ENCODE results near the gene SLC35D1.

SLC35D1 gene

DNA sequence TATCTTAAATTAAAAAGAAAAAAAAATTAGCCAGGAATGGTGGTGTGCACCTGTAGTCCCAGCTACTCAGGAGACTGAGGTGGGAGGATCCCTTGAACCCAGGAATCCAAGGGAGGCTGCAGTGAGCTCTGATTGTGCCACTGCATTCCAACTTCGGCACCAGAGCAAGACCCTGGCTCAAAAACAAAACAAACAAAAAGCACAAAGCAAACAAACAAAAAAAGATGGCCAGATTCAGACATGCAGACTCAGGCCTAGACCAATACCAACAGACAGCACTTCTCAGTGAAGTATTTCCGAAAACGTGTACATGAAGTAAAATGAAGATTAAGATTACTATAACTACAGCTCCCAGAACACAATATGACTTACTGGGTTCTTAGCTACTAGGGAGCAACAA, 10.6 kb downstream of the SLC35D1 start:
- FAIRE-seq, result no peak

DNA sequence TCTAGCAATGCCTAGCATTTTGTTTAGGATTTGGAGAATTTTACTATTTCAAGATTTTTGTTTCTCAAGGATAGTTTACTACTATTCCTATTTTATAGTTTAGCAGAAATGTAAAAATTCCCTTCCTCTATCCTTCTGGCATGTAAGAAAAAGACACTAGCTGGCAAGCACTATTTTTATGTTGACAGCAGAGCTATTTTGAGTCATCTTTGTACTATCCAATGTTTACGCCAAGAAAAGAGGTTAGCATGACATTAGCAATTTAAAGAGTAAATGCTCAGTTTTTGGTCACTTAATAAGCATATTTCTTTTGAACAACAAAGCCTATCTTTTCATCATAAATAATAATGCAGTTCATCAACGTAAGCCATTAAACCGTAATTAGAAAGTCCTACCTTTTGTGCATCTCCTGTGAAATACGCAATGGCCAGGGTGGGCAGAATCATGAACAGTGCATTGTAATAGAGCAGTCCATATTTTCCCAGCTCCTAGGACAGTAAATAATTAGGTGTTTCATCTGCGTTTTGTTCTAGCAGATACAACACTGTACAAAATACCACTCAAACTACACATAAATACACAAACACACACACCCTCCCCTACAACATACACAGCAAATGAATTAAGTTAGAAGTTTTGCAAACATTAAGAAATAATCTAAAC, 12.0 kb downstream of the SLC35D1 start:
- FAIRE-seq, result peak; percentile 95

GRCh38 chr1:67040405-67040804, 13.5 kb downstream of the SLC35D1 start:
- FAIRE-seq, result no peak

- no peak for FAIRE-seq
Measured at GRCh38 chr1:67031859-67032247, 22.1 kb downstream of the SLC35D1 start.

GRCh38 chr1:67031121-67031858, 22.7 kb downstream of the SLC35D1 start:
- FAIRE-seq, result no peak

GRCh38 chr1:67029472-67029871, 24.5 kb downstream of the SLC35D1 start:
- FAIRE-seq, result no peak

GRCh38 chr1:67020765-67021164, 33.2 kb downstream of the SLC35D1 start:
- no peak for FAIRE-seq

GRCh38 chr1:67020304-67020703, 33.6 kb downstream of the SLC35D1 start:
- no peak for FAIRE-seq

- no peak for FAIRE-seq
Measured at GRCh38 chr1:67019600-67020136, 34.3 kb downstream of the SLC35D1 start.

DNA sequence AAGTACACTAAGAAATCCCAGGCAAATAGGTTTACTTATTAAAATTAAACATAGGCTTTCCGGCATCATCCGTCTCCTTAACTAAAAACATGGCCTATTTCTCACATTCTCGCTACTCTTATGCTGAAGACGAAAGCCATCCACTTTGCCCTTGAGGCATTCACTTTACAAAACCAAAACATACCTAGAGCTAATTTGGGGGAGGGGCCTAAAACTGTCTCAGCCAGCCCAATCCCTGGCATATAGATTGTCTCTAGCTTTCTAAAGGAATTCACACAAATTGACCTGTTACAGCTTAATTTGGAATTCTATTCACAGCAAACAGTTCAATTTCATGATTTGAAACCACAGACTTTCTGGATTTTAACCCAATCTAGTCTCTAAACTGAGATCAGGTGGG, 34.8 kb downstream of the SLC35D1 start:
- FAIRE-seq, result no peak

- FAIRE-seq, result no peak
Measured at GRCh38 chr1:67018574-67018973, 35.4 kb downstream of the SLC35D1 start.

GRCh38 chr1:67013573-67013972, 40.4 kb downstream of the SLC35D1 start:
- no peak for FAIRE-seq

DNA sequence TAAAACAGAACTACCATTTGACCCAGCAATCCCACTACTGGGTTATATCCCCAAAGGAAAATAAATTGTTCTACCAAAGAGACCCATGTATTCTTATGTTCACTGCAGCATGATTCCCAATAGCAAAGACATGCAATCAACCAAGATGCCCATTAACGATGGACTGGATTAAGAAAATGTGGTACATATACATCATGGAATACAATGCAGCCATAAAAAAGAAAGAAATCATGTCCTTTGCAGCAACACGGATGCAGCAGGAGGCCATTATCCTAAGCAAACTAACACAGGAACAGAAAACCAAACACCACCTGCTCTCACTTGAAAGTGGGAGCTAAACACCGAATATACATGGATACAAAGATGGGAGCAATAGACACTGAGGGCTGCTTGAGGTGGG, 44.2 kb downstream of the SLC35D1 start:
- FAIRE-seq, result no peak

GRCh38 chr1:67005068-67005467, 48.9 kb downstream of the SLC35D1 start:
- no peak for FAIRE-seq

DNA sequence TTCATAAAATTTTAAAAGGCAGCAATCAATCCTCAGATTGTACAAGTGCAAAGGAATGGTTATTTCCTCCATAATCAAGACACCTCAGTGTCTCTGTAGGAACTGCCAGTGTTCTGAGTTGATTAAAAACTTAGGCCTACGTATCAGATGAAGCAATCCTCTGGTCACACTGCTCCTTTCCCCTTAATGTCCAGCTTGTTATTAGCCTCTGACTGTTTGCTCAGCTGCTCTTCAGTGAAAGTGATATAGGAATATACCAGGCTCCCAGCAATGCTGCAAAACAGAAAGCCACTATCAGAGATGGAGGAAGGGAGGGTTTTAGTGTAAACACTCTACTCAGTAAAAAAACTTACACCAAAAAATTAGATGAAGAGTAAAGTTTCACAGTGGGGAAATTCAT, 49.8 kb downstream of the SLC35D1 start:
- no peak for FAIRE-seq

DNA sequence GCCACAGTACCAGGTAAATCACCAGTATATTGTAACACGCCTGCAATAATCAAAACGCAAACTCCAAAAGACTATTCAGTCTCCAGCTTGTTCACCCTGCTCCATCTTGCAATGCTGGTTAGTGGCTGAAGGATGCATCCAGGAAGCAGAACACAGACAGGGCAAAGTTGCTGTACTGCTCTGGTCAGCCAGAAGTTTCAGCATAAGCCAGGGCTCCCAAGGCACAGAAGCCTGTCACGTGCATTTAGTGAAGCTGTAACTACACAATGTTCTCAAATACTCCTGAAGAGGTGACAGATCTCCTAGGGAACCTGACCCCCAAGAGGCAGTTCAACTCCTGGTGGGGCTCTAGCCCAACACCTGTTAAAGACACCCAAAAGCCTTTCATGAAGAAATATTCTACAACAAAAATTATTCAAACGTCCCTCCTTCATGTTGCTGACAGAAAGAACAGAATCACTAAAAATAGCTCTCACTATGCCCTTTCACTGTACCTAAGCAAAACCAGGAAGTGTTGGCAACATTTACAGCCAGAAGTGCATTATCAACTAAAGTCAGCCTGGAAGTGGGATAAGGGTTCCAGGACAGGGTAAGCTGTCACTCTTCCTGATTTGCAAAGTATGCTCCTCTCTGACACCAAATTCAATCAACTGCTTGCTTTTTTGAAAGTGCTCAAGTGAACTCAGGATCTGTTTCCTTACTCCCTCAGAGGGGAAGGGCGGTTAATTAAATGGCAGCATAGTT, 52.1 kb downstream of the SLC35D1 start:
- no peak for FAIRE-seq

DNA sequence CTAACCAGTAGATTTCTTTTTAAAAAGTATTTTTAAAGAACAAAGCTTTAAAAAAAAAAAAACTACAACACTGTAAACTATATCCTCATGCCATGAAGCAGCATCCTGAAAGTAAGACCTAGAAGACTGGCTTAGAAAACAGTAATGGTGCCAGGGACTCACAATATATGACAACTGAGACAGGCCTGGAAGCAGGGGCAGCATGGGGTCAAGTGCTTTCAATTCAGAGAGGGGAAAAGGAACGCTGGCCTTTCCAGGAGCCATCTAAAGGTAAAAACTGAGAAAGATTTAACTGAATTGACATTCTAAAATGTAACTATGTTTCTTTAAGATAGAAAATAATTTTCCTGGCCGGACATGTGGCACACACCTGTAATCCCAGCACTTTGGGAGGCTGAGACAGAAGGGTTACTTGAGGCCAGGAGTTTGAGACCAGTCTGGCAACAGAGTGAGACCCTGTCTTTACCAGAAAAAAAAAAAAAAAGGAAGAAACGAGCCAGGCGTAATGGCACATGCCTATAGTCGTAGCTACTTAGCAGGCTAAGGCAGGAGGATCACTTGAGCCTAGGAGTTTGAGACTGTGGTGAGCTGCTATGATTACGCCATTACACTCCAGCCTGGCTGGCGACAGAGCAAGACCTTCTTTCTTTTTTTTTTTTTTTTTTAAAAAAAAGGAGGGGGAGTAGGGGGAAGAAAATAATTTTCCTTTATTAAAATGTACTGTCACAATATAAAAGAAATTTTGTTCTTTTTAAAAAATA, 54.1 kb downstream of the SLC35D1 start:
- FAIRE-seq, result no peak

DNA sequence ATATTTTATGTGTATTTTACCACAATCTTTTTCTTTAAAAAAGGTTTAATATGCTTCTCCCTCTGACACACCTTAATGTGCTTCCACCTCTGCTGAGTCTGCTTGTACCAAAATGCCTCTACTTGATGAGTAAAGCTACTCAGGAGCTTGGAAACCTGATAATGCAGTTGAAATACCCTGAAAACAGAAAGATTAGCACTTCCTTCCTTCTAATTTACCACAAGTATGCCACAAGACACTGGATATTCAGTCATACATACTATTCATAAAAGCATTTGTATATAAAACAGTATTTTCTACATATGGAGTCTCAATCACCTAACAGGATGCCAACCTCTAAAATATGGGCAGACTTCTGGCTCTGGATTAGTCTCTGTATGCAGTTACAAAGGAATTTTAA, 55.0 kb downstream of the SLC35D1 start:
- no peak for FAIRE-seq

DNA sequence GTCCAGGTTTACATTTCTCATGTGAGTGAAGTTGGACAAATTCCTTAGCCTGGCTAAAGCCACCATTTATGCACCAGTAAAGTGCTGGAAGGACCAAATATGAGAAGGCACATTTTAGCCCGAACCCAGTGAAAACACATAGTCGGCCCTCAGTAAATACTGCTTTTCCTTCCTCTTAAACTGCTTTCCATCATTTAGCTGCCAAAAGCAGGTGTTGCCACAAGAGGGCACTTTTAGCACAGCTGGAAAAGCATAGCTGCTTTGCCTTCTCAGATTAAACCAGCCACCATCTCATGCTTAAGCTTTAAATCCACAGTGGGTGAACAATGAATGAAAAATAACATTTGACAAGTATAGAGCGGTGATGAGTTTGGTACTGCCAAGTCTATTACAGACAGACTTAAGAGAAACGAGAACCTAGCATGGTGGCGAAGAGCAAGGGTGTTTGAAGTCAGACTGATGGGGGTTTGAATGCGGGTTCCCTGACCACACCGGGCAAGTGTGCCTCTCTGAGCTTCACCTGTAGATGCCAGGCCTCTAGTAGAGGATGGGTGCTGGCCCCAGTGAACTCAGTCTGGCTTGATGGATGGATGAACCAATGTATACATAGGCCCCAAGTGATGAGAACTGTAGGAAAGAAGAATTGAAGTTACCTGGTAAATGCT, 57.8 kb downstream of the SLC35D1 start:
- FAIRE-seq, result no peak

- no peak for FAIRE-seq
Measured at GRCh38 chr1:66993076-66993475, 60.9 kb downstream of the SLC35D1 start.

GRCh38 chr1:66985835-66986234, 68.1 kb downstream of the SLC35D1 start:
- no peak for FAIRE-seq

DNA sequence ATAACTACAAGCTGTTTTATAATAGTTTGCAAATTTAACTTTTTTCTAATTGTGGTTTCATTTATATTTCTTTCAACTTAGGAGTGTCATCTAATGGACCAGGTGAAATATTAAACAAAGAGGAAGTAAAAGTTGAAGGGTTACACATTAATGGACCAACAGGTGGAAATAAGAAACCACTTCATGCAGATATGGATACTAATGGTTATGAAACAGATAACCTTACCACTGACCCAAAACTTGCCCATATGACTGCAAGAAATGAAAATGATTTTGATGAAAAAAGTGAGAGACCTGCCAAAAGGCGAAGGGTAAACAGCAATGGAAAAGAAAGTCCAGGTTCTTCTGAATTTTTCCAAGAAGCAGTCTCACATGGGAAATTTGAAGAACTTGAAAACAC, 69.5 kb downstream of the SLC35D1 start:
- no peak for FAIRE-seq

Measured in endometrium (tissue), 2 donors.